Stomach smooth muscle (tissue), 2 donors: ENCODE data around the gene ACRBP.

Experiments used
- H3K27ac ChIP-seq: one replicate; pipeline ENCODE4 v1.7.0; 2013; ENCODE audit warnings: mild to moderate bottlenecking, low read length, inconsistent platforms
- H3K27me3 ChIP-seq, 2 donors: one replicate each; pipeline ENCODE4 v1.7.0; 2013; ENCODE audit warnings: low read length in 2 of 2; ENCODE audit not compliant: insufficient read depth in 2 of 2, control insufficient read depth in 1 of 2
- H3K36me3 ChIP-seq, 2 donors: one replicate each; pipeline ENCODE4 v1.7.0; 2013; ENCODE audit warnings: low read length in 2 of 2; ENCODE audit not compliant: control insufficient read depth in 2 of 2, insufficient read depth in 2 of 2
- H3K4me1 ChIP-seq: one replicate; pipeline ENCODE4 v1.7.0; 2013; ENCODE audit warnings: low read length; ENCODE audit not compliant: control insufficient read depth, insufficient read depth
- H3K4me3 ChIP-seq, 2 donors: one replicate each; pipeline ENCODE4 v1.7.0; 2013; ENCODE audit warnings: low read length in 2 of 2
- H3K9ac ChIP-seq, 2 donors: one replicate each; pipeline ENCODE4 v1.7.0; 2013; ENCODE audit warnings: low read length in 2 of 2, mild to moderate bottlenecking in 1 of 2
- H3K9me3 ChIP-seq, 2 donors: one replicate each; pipeline ENCODE4 v1.7.0; 2013; ENCODE audit warnings: low read length in 2 of 2; ENCODE audit not compliant: control insufficient read depth in 2 of 2
- donor health status: healthy.
- donor health status: Pancreatic carcinoma.

ACRBP gene

GRCh38 chr12:6676962-6677361, 29.7 kb upstream of the ACRBP start:
- no peak overlapping the region for H3K4me3 ChIP-seq
- H3K27me3 ChIP-seq = no peaks in the 10 kb centered on the region
- H3K9ac ChIP-seq = no peak overlapping the region
- no peaks in the 10 kb centered on the region for H3K4me1 ChIP-seq
- H3K9me3 ChIP-seq = no peaks in the 10 kb centered on the region
- H3K36me3 ChIP-seq = peaks cover 59 to 60% of the 10 kb centered on the region in 2 donors
- no peak overlapping the region for H3K27ac ChIP-seq

- Histone ChIP-seq H3K36me3 (peaks cover 69 to 71% of the 10 kb centered on the region in 2 donors), H3K27ac (no peak overlapping the region), H3K4me3 (no peak overlapping the region), H3K4me1 (no peaks in the 10 kb centered on the region), H3K27me3 (no peaks in the 10 kb centered on the region), H3K9ac (no peak overlapping the region), H3K9me3 (no peaks in the 10 kb centered on the region)
Measured at GRCh38 chr12:6672143-6672542, 24.9 kb upstream of the ACRBP start.

GRCh38 chr12:6667559-6668210, 20.5 kb upstream of the ACRBP start:
- Histone ChIP-seq H3K4me3 (no peak overlapping the region), H3K4me1 (no peaks in the 10 kb centered on the region), H3K9me3 (no peaks in the 10 kb centered on the region), H3K36me3 (peaks cover 48 to 52% of the 10 kb centered on the region in 2 donors), H3K9ac (no peak overlapping the region), H3K27ac (no peak overlapping the region), H3K27me3 (no peaks in the 10 kb centered on the region)

- no peaks in the 10 kb centered on the region for H3K9me3 ChIP-seq
- peaks cover 4% of the 10 kb centered on the region for H3K4me1 ChIP-seq
- H3K36me3 ChIP-seq = peaks cover 34 to 40% of the 10 kb centered on the region in 2 donors
- no peak overlapping the region for H3K9ac ChIP-seq
- H3K27ac ChIP-seq = no peak overlapping the region
- no peaks in the 10 kb centered on the region for H3K27me3 ChIP-seq
- no peak overlapping the region for H3K4me3 ChIP-seq
Measured at GRCh38 chr12:6666211-6666610, 19.0 kb upstream of the ACRBP start.

- H3K9me3 ChIP-seq = no peaks in the 10 kb centered on the region
- H3K36me3 ChIP-seq = peaks cover 21 to 28% of the 10 kb centered on the region in 2 donors
- no peak overlapping the region for H3K9ac ChIP-seq
- H3K27me3 ChIP-seq = no peaks in the 10 kb centered on the region
- peaks cover 4% of the 10 kb centered on the region for H3K4me1 ChIP-seq
- H3K4me3 ChIP-seq = no peak overlapping the region
- H3K27ac ChIP-seq = no peak overlapping the region
Measured at GRCh38 chr12:6664902-6665301, 17.7 kb upstream of the ACRBP start.

- Histone ChIP-seq H3K27me3 (no peaks in the 10 kb centered on the region), H3K9me3 (no peaks in the 10 kb centered on the region), H3K36me3 (peaks cover 15% of the 10 kb centered on the region in 2 donors), H3K4me1 (peaks cover 4% of the 10 kb centered on the region), H3K27ac (peak within 1 kb of the TSS; percentile 74), H3K9ac (peak within 1 kb of the TSS; percentile 72 to 80), H3K4me3 (peak within 1 kb of the TSS; percentile 82 to 93)
Measured at GRCh38 chr12:6662906-6663742, 15.9 kb upstream of the ACRBP start, which contains the start of gene ING4. ING4 (minus strand) TSS chr12:6663119; CDS start chr12:6663101, 18 bp downstream.

- H3K36me3 ChIP-seq = peaks cover 11 to 12% of the 10 kb centered on the region in 2 donors
- H3K27me3 ChIP-seq = no peaks in the 10 kb centered on the region
- peak overlapping the region; percentile 72 to 80 for H3K9ac ChIP-seq
- peak overlapping the region; percentile 82 to 93 for H3K4me3 ChIP-seq
- H3K9me3 ChIP-seq = no peaks in the 10 kb centered on the region
- H3K27ac ChIP-seq = peak overlapping the region; percentile 74
- H3K4me1 ChIP-seq = peaks cover 4% of the 10 kb centered on the region
Measured at GRCh38 chr12:6662602-6662905, 15.3 kb upstream of the ACRBP start.

- Histone ChIP-seq H3K36me3 (peaks cover 46 to 53% of the 10 kb centered on the region in 2 donors), H3K4me1 (no peaks in the 10 kb centered on the region), H3K9ac (no peak overlapping the region), H3K4me3 (no peak overlapping the region), H3K27me3 (no peaks in the 10 kb centered on the region), H3K27ac (no peak overlapping the region), H3K9me3 (no peaks in the 10 kb centered on the region)
Measured at GRCh38 chr12:6653987-6654386, 6.8 kb upstream of the ACRBP start.

- no peaks in the 10 kb centered on the region for H3K4me1 ChIP-seq
- no peak overlapping the region for H3K9ac ChIP-seq
- no peaks in the 10 kb centered on the region for H3K9me3 ChIP-seq
- H3K27me3 ChIP-seq = no peaks in the 10 kb centered on the region
- H3K36me3 ChIP-seq = peaks cover 46 to 51% of the 10 kb centered on the region in 2 donors
- no peak overlapping the region for H3K27ac ChIP-seq
- H3K4me3 ChIP-seq = no peak overlapping the region
Measured at GRCh38 chr12:6653342-6653741, 6.1 kb upstream of the ACRBP start.

GRCh38 chr12:6652391-6652790, 5.2 kb upstream of the ACRBP start:
- H3K4me1 ChIP-seq = no peaks in the 10 kb centered on the region
- H3K9me3 ChIP-seq = no peaks in the 10 kb centered on the region
- no peaks in the 10 kb centered on the region for H3K27me3 ChIP-seq
- H3K9ac ChIP-seq = no peak overlapping the region
- H3K36me3 ChIP-seq = peaks cover 46 to 49% of the 10 kb centered on the region in 2 donors
- no peak overlapping the region for H3K4me3 ChIP-seq
- H3K27ac ChIP-seq = no peak overlapping the region

- H3K27me3 ChIP-seq = no peaks in the 10 kb centered on the region
- H3K4me3 ChIP-seq = no peak overlapping the region
Measured at GRCh38 chr12:6650832-6651231, 3.6 kb upstream of the ACRBP start.

More at GRCh38 chr12:6650832-6651231, 3.6 kb upstream of the ACRBP start:
- H3K27ac ChIP-seq = no peak overlapping the region
- no peak overlapping the region for H3K9ac ChIP-seq
- H3K9me3 ChIP-seq = no peaks in the 10 kb centered on the region
- peaks cover 37 to 39% of the 10 kb centered on the region in 2 donors for H3K36me3 ChIP-seq
- H3K4me1 ChIP-seq = peaks cover 7% of the 10 kb centered on the region
